Caco-2 (cell line): Measurements from ENCODE around the gene LMO7. TPM values are rescaled to one million over a fixed set of nuclear protein-coding genes. Genes with fewer than 3 reads are reported as not detected.

Experiments used
- BruUV-seq: library from RNA; stranded (reverse); fragments of 400-500 nt; replicated peaks from 2 replicates; lab custom pipeline; 2021; lab: Mats Ljungman, UMichigan
- CTCF ChIA-PET: fragments of 300-600 bp; sonication (Branson Sonifier 250); formaldehyde crosslinking; loops from one replicate; lab custom pipeline; 2022; ENCODE audit warnings: antibody characterized with exemption; lab: Charles Lee
- POLR2A ChIA-PET: fragments of 300-600 bp; sonication (Branson Sonifier 250); formaldehyde crosslinking; loops from one replicate; lab custom pipeline; 2022; ENCODE audit warnings: antibody characterized with exemption; lab: Charles Lee
- DNase-seq, 2 experiments: peaks; one replicate each; pipeline versions ENCODE4 v3.0.0 to v3.0.0-alpha.2; 2020 to 2022
- H3K27me3 ChIP-seq: replicated peaks from 2 replicates; pipeline ENCODE4 v1.6.0; 2011; ENCODE audit warnings: low read length; ENCODE audit not compliant: control insufficient read depth, insufficient read depth
- H3K36me3 ChIP-seq: 2 replicates; pipeline ENCODE4 v1.5.1; 2011; ENCODE audit warnings: low read length; ENCODE audit not compliant: control insufficient read depth, insufficient read depth
- H3K4me1 ChIP-seq: fragments of 250-450 bp; sonication (Bioruptor Pico); 2 replicates; pipeline ENCODE4 v1.5.1; 2020; ENCODE audit warnings: mild to moderate bottlenecking
- H3K4me3 ChIP-seq: 2 replicates; pipeline ENCODE4 v1.5.1; 2011; ENCODE audit warnings: low read depth, mild to moderate bottlenecking, control low read depth, low read length
- H3K9me3 ChIP-seq: fragments of 250-450 bp; sonication (Bioruptor Pico); 2 replicates; pipeline ENCODE4 v1.5.1; 2020; ENCODE audit warnings: mild to moderate bottlenecking, moderate library complexity
- H3K27ac Mint-ChIP-seq: one replicate; pipeline ENCODE4 v1.8.0; 2022; ENCODE audit warnings: mixed read lengths; ENCODE audit not compliant: unreplicated experiment
- H3K27me3 Mint-ChIP-seq: one replicate; pipeline ENCODE4 v1.8.0; 2022; ENCODE audit warnings: mixed read lengths; ENCODE audit not compliant: insufficient read depth, unreplicated experiment
- H3K36me3 Mint-ChIP-seq: one replicate; pipeline ENCODE4 v1.8.0; 2022; ENCODE audit warnings: mild to moderate bottlenecking, mixed read lengths; ENCODE audit not compliant: insufficient read depth, unreplicated experiment
- H3K4me1 Mint-ChIP-seq: one replicate; pipeline ENCODE4 v1.8.0; 2022; ENCODE audit warnings: low read depth, mixed read lengths; ENCODE audit not compliant: unreplicated experiment
- H3K4me3 Mint-ChIP-seq: one replicate; pipeline ENCODE4 v1.8.0; 2022; ENCODE audit warnings: mild to moderate bottlenecking, moderate library complexity, mixed read lengths; ENCODE audit not compliant: unreplicated experiment
- H3K9me3 Mint-ChIP-seq: one replicate; pipeline ENCODE4 v1.8.0; 2022; ENCODE audit warnings: mixed read lengths; ENCODE audit not compliant: unreplicated experiment
- intact Hi-C: fragments of 100-400 bp; cut with micrococcal nuclease; formaldehyde crosslinking; loops from one replicate; pipeline ENCODE4 v1.10.0; 2022; ENCODE audit not compliant: unreplicated experiment
- total RNA-seq: library from RNA; stranded (reverse); gene quantifications from 2 replicates; pipeline ENCODE4 v1.2.3, GENCODE V29; 2022
- TF ChIP-seq, protein P1 (sequence below), 2 experiments: fragments of 200-600 bp in 1 of 2; IDR thresholded peaks; 1 replicate in 1 of 2; 2 replicates in 1 of 2; pipeline versions ENCODE4 v1.5.1 to v1.8.0; 2011 to 2022; ENCODE audit warnings: antibody characterized with exemption in 1 of 2, control low read depth in 1 of 2, inconsistent platforms in 1 of 2, low read depth in 1 of 2, low read length in 1 of 2, mild to moderate bottlenecking in 1 of 2, moderate library complexity in 1 of 2; ENCODE audit not compliant: insufficient read depth in 1 of 2, severe bottlenecking in 1 of 2, unreplicated experiment in 1 of 2

LMO7 gene
- total RNA-seq, 1 experiment from 2014 or later, result 209 TPM

DNA sequence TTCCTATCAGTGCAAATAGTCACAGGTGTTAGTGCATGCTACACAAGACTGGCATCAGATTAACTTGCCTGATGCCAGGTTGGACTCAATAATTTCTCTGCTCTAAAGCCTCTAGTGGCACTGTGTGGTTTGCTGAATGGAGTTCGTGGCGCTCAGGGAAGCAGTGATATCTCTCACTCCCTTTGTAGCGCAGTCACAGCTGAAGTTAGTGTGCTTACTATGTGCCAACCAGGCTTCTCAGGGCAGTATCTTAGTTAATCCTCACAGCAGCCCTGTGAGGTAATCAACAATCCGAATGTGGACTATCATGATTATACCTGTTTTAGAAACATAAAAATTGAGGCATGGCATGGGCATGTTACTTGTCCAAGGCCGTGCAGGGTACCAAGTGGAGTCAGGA, 190.3 kb downstream of the LMO7 start:
- no peaks in the 10 kb centered on the region for H3K9me3 Mint-ChIP-seq
- BruUV-seq, result no TSS peak
- peaks cover 2% of the 10 kb centered on the region for H3K36me3 ChIP-seq

DNA sequence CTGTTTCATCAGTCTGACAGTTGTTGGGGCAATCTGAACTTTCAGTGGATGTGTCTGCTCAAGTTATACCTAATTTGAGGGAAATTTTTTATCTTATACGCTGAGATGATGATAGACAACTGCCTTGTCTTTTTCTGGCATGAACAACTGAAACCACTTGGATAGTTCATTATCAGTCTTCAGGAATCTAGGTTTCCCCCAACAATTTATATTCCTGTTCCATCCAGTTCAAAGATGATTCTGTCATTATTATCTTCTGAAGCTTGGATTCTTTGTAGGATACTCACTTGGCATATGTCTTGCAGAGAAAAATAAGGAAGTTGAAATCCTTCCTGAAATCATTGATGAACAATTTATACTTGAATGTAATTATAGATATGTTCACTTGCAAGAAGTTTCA, 193.7 kb downstream of the LMO7 start:
- intact Hi-C loops, result loop anchor here (10.0 kb wide), 1 partner anchor 265 kb away; no protein-coding TSS in a partner anchor
- Mint-ChIP-seq H3K4me1 (peaks cover 10% of the 10 kb centered on the region), H3K27ac (no peak overlapping the region), H3K9me3 (no peaks in the 10 kb centered on the region), H3K36me3 (peaks cover 66% of the 10 kb centered on the region), H3K27me3 (no peaks in the 10 kb centered on the region), H3K4me3 (no peak overlapping the region)
- DNase-seq, result no peak
- no peaks in the 10 kb centered on the region; the same call in 1 of the 2 replicates for H3K9me3 ChIP-seq
- TF ChIP-seq, protein P1, sequence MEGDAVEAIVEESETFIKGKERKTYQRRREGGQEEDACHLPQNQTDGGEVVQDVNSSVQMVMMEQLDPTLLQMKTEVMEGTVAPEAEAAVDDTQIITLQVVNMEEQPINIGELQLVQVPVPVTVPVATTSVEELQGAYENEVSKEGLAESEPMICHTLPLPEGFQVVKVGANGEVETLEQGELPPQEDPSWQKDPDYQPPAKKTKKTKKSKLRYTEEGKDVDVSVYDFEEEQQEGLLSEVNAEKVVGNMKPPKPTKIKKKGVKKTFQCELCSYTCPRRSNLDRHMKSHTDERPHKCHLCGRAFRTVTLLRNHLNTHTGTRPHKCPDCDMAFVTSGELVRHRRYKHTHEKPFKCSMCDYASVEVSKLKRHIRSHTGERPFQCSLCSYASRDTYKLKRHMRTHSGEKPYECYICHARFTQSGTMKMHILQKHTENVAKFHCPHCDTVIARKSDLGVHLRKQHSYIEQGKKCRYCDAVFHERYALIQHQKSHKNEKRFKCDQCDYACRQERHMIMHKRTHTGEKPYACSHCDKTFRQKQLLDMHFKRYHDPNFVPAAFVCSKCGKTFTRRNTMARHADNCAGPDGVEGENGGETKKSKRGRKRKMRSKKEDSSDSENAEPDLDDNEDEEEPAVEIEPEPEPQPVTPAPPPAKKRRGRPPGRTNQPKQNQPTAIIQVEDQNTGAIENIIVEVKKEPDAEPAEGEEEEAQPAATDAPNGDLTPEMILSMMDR (IDR thresholded peaks at IDR 0.05; ENCODE audit: insufficient read depth in 1 of 2, low read depth in 1 of 2, low read length in 1 of 2, severe bottlenecking in 1 of 2, unreplicated experiment in 1 of 2), result no peak
- H3K4me3 ChIP-seq, result no peak overlapping the region
- no peaks in the 10 kb centered on the region for H3K27me3 ChIP-seq
- BruUV-seq, result no TSS peak
- H3K36me3 ChIP-seq, result peaks cover 3% of the 10 kb centered on the region
- peaks cover 8% of the 10 kb centered on the region for H3K4me1 ChIP-seq
- POLR2A ChIA-PET, result no interaction called here
- CTCF ChIA-PET, result no interaction called here

More for the DNA sequence above, 190.3 kb downstream of the LMO7 start:
- Mint-ChIP-seq H3K4me3 (no peak overlapping the region), H3K4me1 (peaks cover 10% of the 10 kb centered on the region), H3K36me3 (peaks cover 71% of the 10 kb centered on the region), H3K27me3 (no peaks in the 10 kb centered on the region), H3K27ac (no peak overlapping the region)
- H3K27me3 ChIP-seq, result no peaks in the 10 kb centered on the region
- POLR2A ChIA-PET, result no interaction called here
- TF ChIP-seq, protein P1 (IDR thresholded peaks at IDR 0.05; ENCODE audit: insufficient read depth in 1 of 2, low read depth in 1 of 2, low read length in 1 of 2, severe bottlenecking in 1 of 2, unreplicated experiment in 1 of 2), result no peak
- CTCF ChIA-PET, result no interaction called here
- no peak for DNase-seq
- peaks cover 8% of the 10 kb centered on the region for H3K4me1 ChIP-seq
- intact Hi-C loops, result no loop called here
- H3K4me3 ChIP-seq, result no peak overlapping the region
- H3K9me3 ChIP-seq, result no peaks in the 10 kb centered on the region; the same call in 1 of the 2 replicates

DNA sequence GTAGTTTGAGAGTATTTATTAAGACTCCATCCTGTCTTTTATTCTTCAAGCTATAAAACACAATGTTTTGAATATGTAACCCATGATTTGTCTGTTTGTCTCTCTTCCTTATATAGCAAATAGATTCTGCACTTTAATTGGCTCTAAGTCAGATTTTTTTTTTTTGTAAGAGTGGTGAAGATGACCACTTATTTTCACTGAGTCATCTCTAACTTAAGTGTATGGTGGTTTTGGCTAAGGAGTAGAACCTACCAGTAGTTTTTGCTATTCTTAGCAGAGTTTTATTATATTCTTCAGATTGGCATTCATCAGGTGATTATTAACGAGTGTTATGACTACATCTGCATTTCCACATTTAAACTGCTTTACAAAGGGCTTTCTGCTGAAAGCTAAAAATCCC, 194.7 kb downstream of the LMO7 start:
- CTCF ChIA-PET, result no interaction called here
- peaks cover 10% of the 10 kb centered on the region for H3K4me1 Mint-ChIP-seq

More for the DNA sequence above, 194.7 kb downstream of the LMO7 start:
- Mint-ChIP-seq H3K9me3 (no peaks in the 10 kb centered on the region), H3K27ac (no peak overlapping the region), H3K36me3 (peaks cover 63% of the 10 kb centered on the region), H3K27me3 (no peaks in the 10 kb centered on the region), H3K4me3 (no peak overlapping the region)
- no peak for DNase-seq
- peaks cover 3% of the 10 kb centered on the region; the same call in 1 of the 2 replicates for H3K36me3 ChIP-seq
- H3K9me3 ChIP-seq, result no peaks in the 10 kb centered on the region; the same call in 1 of the 2 replicates
- H3K4me3 ChIP-seq, result no peak overlapping the region
- POLR2A ChIA-PET, result no interaction called here
- TF ChIP-seq, protein P1 (IDR thresholded peaks at IDR 0.05; ENCODE audit: insufficient read depth in 1 of 2, low read depth in 1 of 2, low read length in 1 of 2, severe bottlenecking in 1 of 2, unreplicated experiment in 1 of 2), result no peak
- intact Hi-C loops, result loop anchor here (10.0 kb wide), 1 partner anchor 266 kb away; no protein-coding TSS in a partner anchor
- no TSS peak for BruUV-seq
- peaks cover 8% of the 10 kb centered on the region for H3K4me1 ChIP-seq
- H3K27me3 ChIP-seq, result no peaks in the 10 kb centered on the region
